WTC11 (cell line): ENCODE data around the gene PURB.
A peak's percentile ranks its signal among the peaks of the same experiment; 100 is the strongest.

Experiments used
- CREM ChIP-seq: sonication (generic); formaldehyde crosslinking; IDR thresholded peaks from 2 replicates; pipeline ENCODE4 v1.8.1; 2022; ENCODE audit warnings: mild to moderate bottlenecking, missing genetic modification reagents, moderate library complexity
- JUN ChIP-seq: sonication (generic); formaldehyde crosslinking; IDR thresholded peaks from 2 replicates; pipeline ENCODE4 v1.8.0; 2023; ENCODE audit warnings: mild to moderate bottlenecking, missing genetic modification reagents
- KAT7 ChIP-seq: sonication (generic); formaldehyde crosslinking; IDR thresholded peaks from 2 replicates; pipeline ENCODE4 v1.8.1; 2023; ENCODE audit warnings: missing genetic modification reagents, mild to moderate bottlenecking, borderline replicate concordance
- NFE2L1 ChIP-seq: sonication (generic); formaldehyde crosslinking; IDR thresholded peaks from 2 replicates; pipeline ENCODE4 v1.8.1; 2023; ENCODE audit warnings: missing genetic modification reagents
- OVOL2 ChIP-seq: fragments of 250-450 bp; sonication (Bioruptor Pico); IDR thresholded peaks from 2 replicates; pipeline ENCODE4 v1.9.0; 2021; ENCODE audit warnings: mild to moderate bottlenecking, borderline replicate concordance
- RORB ChIP-seq: fragments of 250-450 bp; sonication (Bioruptor Pico); IDR thresholded peaks from 2 replicates; pipeline ENCODE4 v1.9.0; 2021; ENCODE audit warnings: mild to moderate bottlenecking
- TEAD4 ChIP-seq: sonication (generic); formaldehyde crosslinking; IDR thresholded peaks from 2 replicates; pipeline ENCODE4 v1.8.0; 2022; ENCODE audit warnings: mild to moderate bottlenecking, missing genetic modification reagents
- TP53 ChIP-seq: sonication (generic); formaldehyde crosslinking; IDR thresholded peaks from 2 replicates; pipeline ENCODE4 v1.8.1; 2023; ENCODE audit warnings: mild to moderate bottlenecking, missing genetic modification reagents
- TF ChIP-seq, protein P1 (sequence below): fragments of 200-600 bp; IDR thresholded peaks from 2 replicates; pipeline ENCODE4 v1.8.0; 2022; ENCODE audit warnings: antibody characterized with exemption
- TF ChIP-seq, protein P2 (sequence below): sonication (generic); formaldehyde crosslinking; IDR thresholded peaks from 2 replicates; pipeline ENCODE4 v1.8.0; 2022; ENCODE audit warnings: mild to moderate bottlenecking, missing genetic modification reagents
- TF ChIP-seq, protein P3 (sequence below): sonication (generic); formaldehyde crosslinking; IDR thresholded peaks from 2 replicates; pipeline ENCODE4 v1.8.0; 2022; ENCODE audit warnings: mild to moderate bottlenecking, missing genetic modification reagents
- TF ChIP-seq, protein P4 (sequence below): sonication (generic); formaldehyde crosslinking; IDR thresholded peaks from 2 replicates; pipeline ENCODE4 v1.8.1; 2022; ENCODE audit warnings: low read depth, mild to moderate bottlenecking, moderate library complexity, missing genetic modification reagents, borderline replicate concordance
- TF ChIP-seq, protein P5 (sequence below): sonication (generic); formaldehyde crosslinking; IDR thresholded peaks from 2 replicates; pipeline ENCODE4 v1.8.1; 2022; ENCODE audit warnings: missing genetic modification reagents, borderline replicate concordance

DNA sequence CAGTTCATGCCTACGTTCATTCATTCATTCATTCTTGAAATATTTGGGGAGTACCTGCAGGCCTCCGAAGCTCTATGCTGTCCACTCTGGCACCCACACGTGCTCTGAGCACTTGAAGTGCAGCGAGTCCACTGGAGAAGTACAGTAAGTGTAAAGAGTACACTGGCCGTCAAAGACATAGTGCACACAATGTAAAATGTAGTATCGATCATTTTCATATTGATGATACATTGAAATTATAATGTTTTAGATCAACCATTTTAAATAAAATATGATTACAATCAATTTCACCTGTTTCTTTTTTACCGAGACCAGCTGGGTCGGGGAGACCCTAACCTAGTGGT lies 37.0 kb upstream of the PURB start:
- TF ChIP-seq JUN: no peak
- no peak for TF ChIP-seq TEAD4
- TF ChIP-seq, protein P1, sequence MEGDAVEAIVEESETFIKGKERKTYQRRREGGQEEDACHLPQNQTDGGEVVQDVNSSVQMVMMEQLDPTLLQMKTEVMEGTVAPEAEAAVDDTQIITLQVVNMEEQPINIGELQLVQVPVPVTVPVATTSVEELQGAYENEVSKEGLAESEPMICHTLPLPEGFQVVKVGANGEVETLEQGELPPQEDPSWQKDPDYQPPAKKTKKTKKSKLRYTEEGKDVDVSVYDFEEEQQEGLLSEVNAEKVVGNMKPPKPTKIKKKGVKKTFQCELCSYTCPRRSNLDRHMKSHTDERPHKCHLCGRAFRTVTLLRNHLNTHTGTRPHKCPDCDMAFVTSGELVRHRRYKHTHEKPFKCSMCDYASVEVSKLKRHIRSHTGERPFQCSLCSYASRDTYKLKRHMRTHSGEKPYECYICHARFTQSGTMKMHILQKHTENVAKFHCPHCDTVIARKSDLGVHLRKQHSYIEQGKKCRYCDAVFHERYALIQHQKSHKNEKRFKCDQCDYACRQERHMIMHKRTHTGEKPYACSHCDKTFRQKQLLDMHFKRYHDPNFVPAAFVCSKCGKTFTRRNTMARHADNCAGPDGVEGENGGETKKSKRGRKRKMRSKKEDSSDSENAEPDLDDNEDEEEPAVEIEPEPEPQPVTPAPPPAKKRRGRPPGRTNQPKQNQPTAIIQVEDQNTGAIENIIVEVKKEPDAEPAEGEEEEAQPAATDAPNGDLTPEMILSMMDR: 0 out of 2 replicates have a peak, but pooled peaks have one; percentile 6
- no peak for TF ChIP-seq RORB (CRISPR knock-in tag)
- TF ChIP-seq NFE2L1: no peak
- no peak for TF ChIP-seq KAT7
- no peak for TF ChIP-seq TP53
- TF ChIP-seq, protein P2, sequence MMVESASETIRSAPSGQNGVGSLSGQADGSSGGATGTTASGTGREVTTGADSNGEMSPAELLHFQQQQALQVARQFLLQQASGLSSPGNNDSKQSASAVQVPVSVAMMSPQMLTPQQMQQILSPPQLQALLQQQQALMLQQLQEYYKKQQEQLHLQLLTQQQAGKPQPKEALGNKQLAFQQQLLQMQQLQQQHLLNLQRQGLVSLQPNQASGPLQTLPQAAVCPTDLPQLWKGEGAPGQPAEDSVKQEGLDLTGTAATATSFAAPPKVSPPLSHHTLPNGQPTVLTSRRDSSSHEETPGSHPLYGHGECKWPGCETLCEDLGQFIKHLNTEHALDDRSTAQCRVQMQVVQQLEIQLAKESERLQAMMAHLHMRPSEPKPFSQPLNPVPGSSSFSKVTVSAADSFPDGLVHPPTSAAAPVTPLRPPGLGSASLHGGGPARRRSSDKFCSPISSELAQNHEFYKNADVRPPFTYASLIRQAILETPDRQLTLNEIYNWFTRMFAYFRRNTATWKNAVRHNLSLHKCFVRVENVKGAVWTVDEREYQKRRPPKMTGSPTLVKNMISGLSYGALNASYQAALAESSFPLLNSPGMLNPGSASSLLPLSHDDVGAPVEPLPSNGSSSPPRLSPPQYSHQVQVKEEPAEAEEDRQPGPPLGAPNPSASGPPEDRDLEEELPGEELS (CRISPR knock-in tag): no peak
- TF ChIP-seq, protein P3, sequence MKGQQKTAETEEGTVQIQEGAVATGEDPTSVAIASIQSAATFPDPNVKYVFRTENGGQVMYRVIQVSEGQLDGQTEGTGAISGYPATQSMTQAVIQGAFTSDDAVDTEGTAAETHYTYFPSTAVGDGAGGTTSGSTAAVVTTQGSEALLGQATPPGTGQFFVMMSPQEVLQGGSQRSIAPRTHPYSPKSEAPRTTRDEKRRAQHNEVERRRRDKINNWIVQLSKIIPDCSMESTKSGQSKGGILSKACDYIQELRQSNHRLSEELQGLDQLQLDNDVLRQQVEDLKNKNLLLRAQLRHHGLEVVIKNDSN (CRISPR knock-in tag): no peak
- TF ChIP-seq, protein P4, sequence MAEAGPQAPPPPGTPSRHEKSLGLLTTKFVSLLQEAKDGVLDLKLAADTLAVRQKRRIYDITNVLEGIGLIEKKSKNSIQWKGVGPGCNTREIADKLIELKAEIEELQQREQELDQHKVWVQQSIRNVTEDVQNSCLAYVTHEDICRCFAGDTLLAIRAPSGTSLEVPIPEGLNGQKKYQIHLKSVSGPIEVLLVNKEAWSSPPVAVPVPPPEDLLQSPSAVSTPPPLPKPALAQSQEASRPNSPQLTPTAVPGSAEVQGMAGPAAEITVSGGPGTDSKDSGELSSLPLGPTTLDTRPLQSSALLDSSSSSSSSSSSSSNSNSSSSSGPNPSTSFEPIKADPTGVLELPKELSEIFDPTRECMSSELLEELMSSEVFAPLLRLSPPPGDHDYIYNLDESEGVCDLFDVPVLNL (CRISPR knock-in tag): no peak
- no peak for TF ChIP-seq OVOL2
- TF ChIP-seq, protein P5, sequence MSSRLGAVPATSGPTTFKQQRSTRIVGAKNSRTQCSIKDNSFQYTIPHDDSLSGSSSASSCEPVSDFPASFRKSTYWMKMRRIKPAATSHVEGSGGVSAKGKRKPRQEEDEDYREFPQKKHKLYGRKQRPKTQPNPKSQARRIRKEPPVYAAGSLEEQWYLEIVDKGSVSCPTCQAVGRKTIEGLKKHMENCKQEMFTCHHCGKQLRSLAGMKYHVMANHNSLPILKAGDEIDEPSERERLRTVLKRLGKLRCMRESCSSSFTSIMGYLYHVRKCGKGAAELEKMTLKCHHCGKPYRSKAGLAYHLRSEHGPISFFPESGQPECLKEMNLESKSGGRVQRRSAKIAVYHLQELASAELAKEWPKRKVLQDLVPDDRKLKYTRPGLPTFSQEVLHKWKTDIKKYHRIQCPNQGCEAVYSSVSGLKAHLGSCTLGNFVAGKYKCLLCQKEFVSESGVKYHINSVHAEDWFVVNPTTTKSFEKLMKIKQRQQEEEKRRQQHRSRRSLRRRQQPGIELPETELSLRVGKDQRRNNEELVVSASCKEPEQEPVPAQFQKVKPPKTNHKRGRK (CRISPR knock-in tag): no peak
- no peak for TF ChIP-seq CREM (CRISPR knock-in tag)
